PC-3 (cell line): ENCODE results near the gene PBX4.

Source experiments
- EZH2phosphoT487 ChIP-seq: fragments of 300-600 bp; sonication (generic); IDR thresholded peaks from 2 replicates; pipeline ENCODE4 v1.6.1; 2018; ENCODE audit warnings: mild to moderate bottlenecking, antibody characterized with exemption, low read length, borderline replicate concordance
- TF ChIP-seq, protein P1 (sequence below): fragments of 300-600 bp; sonication (generic); conservative IDR thresholded peaks from 2 replicates; pipeline ENCODE4 v1.5.1; 2017; ENCODE audit warnings: antibody characterized with exemption, low read depth, mild to moderate bottlenecking, low read length

DNA sequence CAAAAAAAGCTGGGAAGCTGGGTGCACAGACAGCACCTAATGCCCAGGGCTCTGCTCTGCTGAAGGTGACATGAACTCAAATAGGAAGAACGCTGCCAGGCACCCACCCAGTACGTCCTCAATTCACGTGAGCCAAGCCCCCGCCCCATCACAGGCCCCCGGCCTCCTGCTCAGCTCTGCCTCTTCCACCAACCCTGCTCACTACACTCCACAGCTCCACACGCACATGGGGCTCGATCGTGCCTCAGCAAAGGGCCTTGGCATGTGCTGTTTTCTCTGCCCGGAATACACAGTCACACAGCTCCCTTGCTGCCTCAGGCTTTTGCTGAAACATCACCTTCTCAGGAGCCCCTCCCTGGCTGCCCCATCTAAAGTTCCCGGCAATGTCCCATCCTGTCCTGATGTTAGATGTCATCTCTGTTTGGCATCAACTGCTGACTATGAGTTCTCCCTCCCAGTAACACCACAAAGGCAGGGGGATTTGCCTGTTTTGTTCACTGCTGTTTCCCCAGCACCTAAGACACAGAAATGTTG is 42.7 kb upstream of the PBX4 start:
- TF ChIP-seq, protein P1, sequence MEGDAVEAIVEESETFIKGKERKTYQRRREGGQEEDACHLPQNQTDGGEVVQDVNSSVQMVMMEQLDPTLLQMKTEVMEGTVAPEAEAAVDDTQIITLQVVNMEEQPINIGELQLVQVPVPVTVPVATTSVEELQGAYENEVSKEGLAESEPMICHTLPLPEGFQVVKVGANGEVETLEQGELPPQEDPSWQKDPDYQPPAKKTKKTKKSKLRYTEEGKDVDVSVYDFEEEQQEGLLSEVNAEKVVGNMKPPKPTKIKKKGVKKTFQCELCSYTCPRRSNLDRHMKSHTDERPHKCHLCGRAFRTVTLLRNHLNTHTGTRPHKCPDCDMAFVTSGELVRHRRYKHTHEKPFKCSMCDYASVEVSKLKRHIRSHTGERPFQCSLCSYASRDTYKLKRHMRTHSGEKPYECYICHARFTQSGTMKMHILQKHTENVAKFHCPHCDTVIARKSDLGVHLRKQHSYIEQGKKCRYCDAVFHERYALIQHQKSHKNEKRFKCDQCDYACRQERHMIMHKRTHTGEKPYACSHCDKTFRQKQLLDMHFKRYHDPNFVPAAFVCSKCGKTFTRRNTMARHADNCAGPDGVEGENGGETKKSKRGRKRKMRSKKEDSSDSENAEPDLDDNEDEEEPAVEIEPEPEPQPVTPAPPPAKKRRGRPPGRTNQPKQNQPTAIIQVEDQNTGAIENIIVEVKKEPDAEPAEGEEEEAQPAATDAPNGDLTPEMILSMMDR, result no peak
- no peak for TF ChIP-seq EZH2phosphoT487
